ENCODE results near the gene HAPLN2. TPM values are rescaled to one million over a fixed set of nuclear protein-coding genes. Genes with fewer than 3 reads are reported as not detected.

The HAPLN2 gene
- total RNA-seq, 1 donor from 2014 or later = 0.41 TPM

Other genes starting within 250 kb of the HAPLN2 start
- 4.9 TPM for gene MEF2D, start 118.6 kb upstream of the HAPLN2 start, total RNA-seq
- gene IQGAP3, start 46.9 kb upstream of the HAPLN2 start, total RNA-seq = 1.2 TPM
- not detected for gene TTC24, start 39.7 kb upstream of the HAPLN2 start, total RNA-seq
- 34.6 TPM for gene NAXE, start 27.6 kb upstream of the HAPLN2 start, total RNA-seq
- gene GPATCH4, start 17.9 kb upstream of the HAPLN2 start, total RNA-seq = 5.7 TPM
- 52.2 TPM for gene BCAN, start 22.7 kb downstream of the HAPLN2 start, total RNA-seq
- 43.2 TPM for gene NES, start 58.0 kb downstream of the HAPLN2 start, total RNA-seq
- gene CRABP2, start 86.2 kb downstream of the HAPLN2 start, total RNA-seq = 7.7 TPM
- gene METTL25B, start 109.1 kb downstream of the HAPLN2 start, total RNA-seq = 5.7 TPM
- 7.3 TPM for gene ISG20L2, start 109.4 kb downstream of the HAPLN2 start, total RNA-seq
- 14.7 TPM for gene MRPL24, start 121.7 kb downstream of the HAPLN2 start, total RNA-seq
- 63.6 TPM for gene HDGF, start 132.3 kb downstream of the HAPLN2 start, total RNA-seq
- 14.3 TPM for gene PRCC, start 148.1 kb downstream of the HAPLN2 start, total RNA-seq
- 0.41 TPM for gene SH2D2A, start 197.4 kb downstream of the HAPLN2 start, total RNA-seq
- gene INSRR, start 239.7 kb downstream of the HAPLN2 start, total RNA-seq = under 0.01 TPM
- 0.41 TPM for gene NTRK1, start 241.4 kb downstream of the HAPLN2 start, total RNA-seq